Measurements from ENCODE around the gene DPM1.

DNA sequence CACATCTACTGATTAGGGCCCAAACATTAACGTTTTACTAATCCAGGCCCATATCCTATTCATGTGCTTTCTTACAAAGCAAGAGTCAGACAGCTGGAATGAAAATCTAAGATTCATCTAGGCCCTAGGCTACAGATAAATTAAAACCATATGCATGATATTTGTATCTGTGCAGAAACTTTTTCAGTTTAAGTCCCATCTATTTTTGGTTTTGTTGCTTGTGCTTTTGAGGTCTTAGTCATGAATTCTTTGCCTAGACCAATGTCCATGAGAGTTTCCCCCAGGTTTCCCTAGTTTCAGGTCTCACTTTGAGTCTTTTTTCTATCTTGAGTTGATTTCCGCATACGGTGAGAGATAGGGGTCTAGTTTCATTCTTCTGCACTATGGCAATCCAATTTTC is 47.3 kb downstream of the DPM1 start:
- TF ChIP-seq CREB1 (CRISPR knock-in tag; IDR thresholded peaks at IDR 0.05), result no peak
- no peak for TF ChIP-seq IRF2 (CRISPR knock-in tag; IDR thresholded peaks at IDR 0.05; ENCODE audit: borderline replicate concordance, low read depth)
- no peak for TF ChIP-seq ZNF317 (CRISPR knock-in tag; IDR thresholded peaks at IDR 0.05; ENCODE audit: borderline replicate concordance, low read depth)
- TF ChIP-seq, protein P1, sequence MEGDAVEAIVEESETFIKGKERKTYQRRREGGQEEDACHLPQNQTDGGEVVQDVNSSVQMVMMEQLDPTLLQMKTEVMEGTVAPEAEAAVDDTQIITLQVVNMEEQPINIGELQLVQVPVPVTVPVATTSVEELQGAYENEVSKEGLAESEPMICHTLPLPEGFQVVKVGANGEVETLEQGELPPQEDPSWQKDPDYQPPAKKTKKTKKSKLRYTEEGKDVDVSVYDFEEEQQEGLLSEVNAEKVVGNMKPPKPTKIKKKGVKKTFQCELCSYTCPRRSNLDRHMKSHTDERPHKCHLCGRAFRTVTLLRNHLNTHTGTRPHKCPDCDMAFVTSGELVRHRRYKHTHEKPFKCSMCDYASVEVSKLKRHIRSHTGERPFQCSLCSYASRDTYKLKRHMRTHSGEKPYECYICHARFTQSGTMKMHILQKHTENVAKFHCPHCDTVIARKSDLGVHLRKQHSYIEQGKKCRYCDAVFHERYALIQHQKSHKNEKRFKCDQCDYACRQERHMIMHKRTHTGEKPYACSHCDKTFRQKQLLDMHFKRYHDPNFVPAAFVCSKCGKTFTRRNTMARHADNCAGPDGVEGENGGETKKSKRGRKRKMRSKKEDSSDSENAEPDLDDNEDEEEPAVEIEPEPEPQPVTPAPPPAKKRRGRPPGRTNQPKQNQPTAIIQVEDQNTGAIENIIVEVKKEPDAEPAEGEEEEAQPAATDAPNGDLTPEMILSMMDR (IDR thresholded peaks at IDR 0.05), result no peak
- no peak for TF ChIP-seq NFYB (CRISPR knock-in tag; conservative IDR thresholded peaks at IDR 0.05; ENCODE audit: low read depth)
- TF ChIP-seq NR2C2 (CRISPR knock-in tag; IDR thresholded peaks at IDR 0.05), result no peak
- TF ChIP-seq, protein P2, sequence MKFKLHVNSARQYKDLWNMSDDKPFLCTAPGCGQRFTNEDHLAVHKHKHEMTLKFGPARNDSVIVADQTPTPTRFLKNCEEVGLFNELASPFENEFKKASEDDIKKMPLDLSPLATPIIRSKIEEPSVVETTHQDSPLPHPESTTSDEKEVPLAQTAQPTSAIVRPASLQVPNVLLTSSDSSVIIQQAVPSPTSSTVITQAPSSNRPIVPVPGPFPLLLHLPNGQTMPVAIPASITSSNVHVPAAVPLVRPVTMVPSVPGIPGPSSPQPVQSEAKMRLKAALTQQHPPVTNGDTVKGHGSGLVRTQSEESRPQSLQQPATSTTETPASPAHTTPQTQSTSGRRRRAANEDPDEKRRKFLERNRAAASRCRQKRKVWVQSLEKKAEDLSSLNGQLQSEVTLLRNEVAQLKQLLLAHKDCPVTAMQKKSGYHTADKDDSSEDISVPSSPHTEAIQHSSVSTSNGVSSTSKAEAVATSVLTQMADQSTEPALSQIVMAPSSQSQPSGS (CRISPR knock-in tag; IDR thresholded peaks at IDR 0.05; ENCODE audit: borderline replicate concordance, low read depth), result no peak
- no peak for TF ChIP-seq ZNF232 (CRISPR knock-in tag; IDR thresholded peaks at IDR 0.05)
- TF ChIP-seq, protein P3, sequence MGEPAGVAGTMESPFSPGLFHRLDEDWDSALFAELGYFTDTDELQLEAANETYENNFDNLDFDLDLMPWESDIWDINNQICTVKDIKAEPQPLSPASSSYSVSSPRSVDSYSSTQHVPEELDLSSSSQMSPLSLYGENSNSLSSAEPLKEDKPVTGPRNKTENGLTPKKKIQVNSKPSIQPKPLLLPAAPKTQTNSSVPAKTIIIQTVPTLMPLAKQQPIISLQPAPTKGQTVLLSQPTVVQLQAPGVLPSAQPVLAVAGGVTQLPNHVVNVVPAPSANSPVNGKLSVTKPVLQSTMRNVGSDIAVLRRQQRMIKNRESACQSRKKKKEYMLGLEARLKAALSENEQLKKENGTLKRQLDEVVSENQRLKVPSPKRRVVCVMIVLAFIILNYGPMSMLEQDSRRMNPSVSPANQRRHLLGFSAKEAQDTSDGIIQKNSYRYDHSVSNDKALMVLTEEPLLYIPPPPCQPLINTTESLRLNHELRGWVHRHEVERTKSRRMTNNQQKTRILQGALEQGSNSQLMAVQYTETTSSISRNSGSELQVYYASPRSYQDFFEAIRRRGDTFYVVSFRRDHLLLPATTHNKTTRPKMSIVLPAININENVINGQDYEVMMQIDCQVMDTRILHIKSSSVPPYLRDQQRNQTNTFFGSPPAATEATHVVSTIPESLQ (CRISPR knock-in tag; IDR thresholded peaks at IDR 0.05), result no peak

Measured in WTC11 (cell line).